Muscle of arm (tissue), 12 donors: ENCODE results near the gene DLX3. TPM values are rescaled to one million over a fixed set of nuclear protein-coding genes. Genes with fewer than 3 reads are reported as not detected.

Source experiments
- DNase-seq: peaks from one replicate; pipeline ENCODE4 v3.0.0-alpha.2; 2013
- polyA plus RNA-seq, 12 donors: library from polyadenylated mRNA; unstranded; fragments of 120-200 nt; gene quantifications; one replicate each; pipeline ENCODE4 v1.2.1, GENCODE V29; 2013; ENCODE audit not compliant: insufficient read length in 12 of 12

Gene DLX3
- polyA plus RNA-seq, 12 donors = 0.09 to 6.3 (median 0.42) TPM; not detected in 7

DNA sequence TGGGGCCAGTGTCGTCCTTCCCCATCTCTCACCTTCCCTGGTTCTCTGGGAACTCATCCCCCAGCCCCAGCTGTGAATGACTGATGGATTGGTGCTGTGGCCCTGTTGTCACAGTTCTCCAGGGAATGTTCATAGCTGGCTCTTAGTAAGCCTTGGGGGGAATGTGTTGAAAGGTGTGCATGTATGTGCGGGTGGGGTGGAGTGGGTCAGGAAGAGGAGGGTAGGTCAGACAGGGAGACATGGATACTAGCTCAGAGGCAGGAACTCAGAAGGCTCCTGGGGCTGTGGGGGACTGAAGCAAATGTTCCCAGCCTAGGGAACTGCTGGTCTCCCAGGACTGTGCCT is 21.8 kb downstream of the DLX3 start:
- DNase-seq = no peak

DNA sequence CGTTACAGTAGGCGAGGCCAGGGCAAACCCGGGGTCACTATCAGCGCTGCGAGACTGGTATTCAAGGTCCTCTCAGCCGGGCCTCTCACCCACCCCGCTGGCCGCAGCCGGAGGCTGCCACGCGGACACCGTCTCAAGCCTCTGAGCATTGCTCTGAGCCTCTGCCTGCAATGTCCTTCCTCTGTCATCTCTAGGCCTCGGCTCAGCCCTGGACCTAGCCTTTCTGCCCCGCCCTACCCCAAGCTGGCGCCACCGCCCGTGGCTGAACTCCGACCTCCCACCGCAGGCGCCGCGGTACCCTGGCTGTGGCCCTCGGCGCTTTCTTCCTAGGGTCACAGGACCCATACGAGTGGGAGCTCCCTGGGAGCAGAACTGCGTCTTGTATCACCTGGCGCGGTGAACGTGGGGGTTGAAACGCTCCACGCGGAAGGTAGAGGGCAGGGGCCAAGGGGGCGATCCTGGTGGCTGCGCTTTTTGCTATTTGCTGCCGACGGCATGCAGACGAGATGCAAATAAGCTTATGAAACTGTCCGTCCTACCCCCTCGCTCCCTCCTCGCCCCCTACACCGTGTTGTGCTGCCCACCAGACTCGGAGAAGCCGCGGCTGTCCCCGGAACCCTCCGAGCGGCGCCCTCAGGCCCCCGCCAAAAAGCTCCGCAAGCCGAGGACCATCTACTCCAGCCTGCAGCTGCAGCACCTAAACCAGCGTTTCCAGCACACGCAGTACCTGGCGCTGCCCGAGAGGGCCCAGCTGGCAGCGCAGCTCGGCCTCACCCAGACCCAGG is 22.3 kb downstream of the DLX3 start:
- DNase-seq = no peak

DNA sequence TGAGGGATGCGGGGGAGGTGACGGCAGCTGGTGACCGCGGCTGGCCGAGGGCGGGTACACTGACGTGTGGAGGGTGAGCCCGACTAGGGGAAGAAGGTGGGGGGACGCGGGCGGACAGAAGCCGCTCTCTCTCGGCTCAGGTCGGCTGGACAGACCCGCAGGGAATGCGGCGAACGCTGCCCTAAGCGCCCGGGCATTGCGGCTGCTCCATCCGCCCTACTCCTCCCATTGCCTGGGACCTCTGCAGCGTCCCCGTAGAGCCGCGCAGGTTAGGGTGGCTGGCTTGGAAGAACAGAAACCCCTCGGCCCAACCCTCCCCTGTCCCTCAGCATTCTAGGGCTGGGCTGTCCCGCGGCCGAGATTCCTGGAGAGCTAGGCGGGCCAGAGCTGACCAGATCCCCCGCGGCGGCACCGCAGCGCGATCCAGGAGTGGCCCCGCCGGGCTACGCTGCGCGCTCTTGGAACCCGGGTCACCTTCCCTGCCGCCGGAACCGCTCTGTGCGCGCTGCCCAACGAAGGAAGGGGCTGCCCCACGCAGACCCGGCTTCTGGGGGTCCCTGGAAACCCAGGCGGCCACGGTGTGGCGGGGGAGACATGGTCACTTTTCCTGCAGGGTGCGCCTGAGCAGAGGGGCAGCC is 23.1 kb downstream of the DLX3 start:
- no peak for DNase-seq

DNA sequence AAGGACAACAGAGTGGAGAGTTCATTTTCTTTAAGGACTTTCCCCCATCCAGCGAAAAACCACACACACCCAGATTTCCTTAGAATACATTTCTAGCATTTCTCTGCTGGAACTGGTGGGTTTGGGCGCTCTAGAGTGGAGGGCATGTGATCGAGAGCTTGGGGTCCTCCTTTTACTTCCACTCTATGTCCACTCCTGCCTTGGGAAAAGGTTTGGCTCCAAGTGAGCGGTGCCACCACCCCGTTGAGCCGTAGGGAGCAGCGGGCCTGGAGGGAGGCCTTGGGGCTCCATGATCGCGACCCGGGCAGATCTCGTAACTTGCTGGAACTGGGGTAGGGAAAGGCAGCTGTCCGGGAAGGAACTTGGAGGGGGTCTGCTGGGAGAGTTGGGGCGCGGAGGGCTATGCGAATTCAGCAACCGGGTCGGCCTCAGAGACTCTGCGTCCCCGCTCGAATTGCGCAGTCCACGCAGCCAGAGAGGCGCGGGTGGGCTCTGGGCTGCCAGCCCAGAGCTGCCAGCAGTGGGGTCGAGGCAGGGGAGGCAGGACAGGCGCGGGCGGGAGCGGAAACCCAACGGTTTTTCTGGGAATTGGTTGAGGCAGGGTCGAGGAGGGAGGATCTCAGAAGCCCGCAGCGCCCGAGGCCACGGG is 23.7 kb downstream of the DLX3 start:
- no peak for DNase-seq

DNA sequence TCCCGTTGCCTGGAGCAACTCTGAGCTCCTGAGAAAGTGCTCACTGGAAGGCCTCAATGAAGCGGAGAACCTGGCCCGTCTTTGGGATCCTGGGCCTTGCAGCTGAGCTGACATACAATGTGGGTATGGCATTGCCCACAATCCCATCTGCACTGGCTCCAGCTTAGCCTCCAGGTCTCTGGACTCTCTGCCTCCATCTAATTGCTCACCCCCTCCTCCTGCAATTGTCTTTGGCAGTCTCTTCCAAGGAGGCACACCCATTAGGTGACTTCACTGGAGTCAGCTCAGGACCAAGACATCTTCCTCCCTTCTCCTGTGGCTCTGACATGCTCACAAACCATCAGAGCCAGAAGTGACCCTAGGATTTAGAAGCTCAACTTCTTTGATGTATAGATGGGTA is 24.5 kb downstream of the DLX3 start:
- no peak for DNase-seq

DNA sequence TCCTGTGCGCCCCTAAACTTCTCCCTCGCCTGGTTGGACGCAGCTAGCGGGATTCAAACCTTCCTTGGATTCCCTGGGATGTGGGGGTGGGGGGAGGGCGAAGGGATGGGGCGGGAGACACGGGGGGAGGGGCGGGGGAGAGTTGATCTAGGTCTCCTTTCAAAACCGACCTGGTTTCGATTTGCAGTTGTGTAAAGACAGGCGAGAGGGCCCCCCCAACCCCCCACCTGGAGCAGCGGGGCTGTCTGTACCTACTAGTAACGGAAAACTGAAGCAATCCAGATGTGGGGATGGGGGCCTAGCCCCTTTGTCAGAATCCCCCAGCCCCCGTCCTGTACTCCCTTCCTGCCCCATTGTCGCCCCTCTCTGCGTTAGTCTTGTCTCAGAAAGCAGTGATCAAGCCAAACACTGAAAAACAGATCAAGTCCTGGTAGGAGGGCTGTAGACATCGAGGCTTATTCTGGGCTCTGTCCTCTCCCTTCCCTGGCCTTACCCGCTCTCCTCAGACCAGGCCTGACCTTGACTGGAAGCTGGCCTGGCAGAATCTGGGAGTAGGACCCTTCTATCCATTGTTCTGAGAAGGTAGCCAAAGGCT is 25.1 kb downstream of the DLX3 start:
- no peak for DNase-seq

DNA sequence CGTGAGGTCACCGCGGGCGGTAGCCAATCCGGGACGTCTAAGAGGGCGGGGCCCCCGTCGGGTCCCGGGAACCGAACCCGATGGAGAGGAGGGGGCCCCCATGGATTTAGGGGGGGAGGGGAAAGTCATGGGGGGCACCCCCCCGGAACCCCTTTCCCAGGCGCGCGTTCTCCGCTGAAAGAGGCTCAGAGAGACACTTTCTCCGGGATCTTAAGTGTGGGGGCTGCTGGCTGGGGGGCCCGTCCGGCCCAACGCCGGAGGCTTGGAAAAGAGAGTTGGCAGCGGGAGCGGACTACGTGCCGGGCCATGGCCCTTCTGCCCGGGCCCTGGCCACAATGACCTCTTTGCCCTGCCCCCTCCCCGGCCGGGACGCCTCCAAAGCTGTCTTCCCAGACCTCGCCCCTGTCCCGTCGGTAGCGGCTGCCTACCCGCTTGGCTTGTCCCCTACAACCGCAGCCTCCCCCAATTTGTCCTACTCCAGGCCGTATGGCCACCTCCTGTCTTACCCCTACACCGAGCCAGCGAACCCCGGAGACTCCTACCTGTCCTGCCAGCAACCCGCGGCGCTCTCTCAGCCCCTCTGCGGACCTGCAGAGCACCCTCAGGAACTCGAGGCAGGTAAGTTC is 25.8 kb downstream of the DLX3 start, which contains the start of gene DLX4:
DLX4 (plus strand) TSS at position 57 of the 626 bp plus-strand sequence; CDS start at position 336, 279 bp downstream.
- DNase-seq = no peak

DNA sequence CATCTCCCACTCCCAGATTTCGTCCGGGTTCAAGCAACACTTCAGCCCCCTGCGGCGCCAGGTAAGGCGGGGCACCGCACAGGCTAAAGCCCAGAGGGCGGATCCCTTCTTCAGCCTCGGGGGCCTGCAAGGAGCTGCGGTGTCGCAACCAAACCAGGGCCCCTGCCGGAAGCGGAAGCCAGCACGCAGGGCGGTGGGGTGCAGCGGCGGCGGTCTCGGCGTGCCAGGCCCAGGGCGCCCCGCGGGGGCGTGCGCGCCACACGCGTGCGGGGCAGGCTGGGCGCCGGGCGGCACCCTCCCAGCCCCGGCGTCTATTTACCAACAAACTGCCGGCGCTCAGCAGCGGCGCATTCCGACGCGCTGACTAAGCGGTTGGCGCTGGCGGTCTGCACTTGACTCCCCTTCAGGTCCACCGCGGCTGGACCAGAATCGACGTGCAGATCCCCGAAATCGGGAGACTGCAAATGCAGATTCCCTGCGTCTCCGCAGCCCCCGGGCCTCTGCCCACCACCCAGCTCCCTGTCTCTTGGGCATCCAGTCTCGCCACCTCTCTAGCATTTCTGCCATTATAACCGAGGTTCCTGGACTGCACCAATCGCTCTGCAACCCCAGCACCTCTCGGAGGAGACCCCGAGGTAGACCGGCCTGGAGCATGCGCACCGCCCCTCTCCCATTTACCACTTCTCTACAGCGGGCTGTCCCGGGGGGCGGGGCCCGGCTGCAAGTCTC is 26.5 kb downstream of the DLX3 start:
- DNase-seq = peak; percentile 38

DNA sequence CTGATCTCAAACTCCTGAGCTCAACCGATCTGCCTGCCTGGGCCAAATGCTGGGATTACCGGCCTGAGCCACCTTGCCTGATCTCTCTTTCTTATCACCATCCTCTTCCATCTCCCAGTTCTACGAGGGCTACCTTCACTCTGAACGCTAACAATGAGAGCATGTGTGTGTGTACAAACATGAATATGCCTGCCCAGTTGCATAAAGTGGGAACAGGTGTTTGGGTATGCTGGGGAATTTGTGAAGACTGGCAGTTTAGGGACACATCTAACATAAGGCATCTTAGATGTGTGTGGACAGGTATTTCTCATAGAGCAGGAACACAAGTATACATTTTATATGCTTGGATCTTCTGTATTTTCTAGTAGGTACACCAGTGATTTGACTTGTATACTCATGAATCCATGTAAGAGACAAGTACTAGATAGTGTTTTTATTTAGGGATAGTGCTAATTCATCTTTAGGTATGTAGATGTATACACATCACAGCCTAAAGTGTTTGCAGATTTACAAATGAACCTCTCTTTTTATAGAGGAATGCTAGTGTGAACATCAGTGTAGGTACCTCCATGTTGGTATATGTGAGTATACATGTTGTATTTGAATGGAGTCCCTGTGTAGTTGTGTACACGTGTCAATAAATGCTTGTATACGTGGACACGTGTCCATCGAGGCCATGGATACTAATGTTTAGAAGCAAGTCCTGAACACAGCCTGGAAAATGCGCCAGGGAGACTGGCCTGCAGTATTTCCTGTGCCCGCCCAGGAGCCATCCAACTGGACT is 27.2 kb downstream of the DLX3 start:
- DNase-seq = no peak

DNA sequence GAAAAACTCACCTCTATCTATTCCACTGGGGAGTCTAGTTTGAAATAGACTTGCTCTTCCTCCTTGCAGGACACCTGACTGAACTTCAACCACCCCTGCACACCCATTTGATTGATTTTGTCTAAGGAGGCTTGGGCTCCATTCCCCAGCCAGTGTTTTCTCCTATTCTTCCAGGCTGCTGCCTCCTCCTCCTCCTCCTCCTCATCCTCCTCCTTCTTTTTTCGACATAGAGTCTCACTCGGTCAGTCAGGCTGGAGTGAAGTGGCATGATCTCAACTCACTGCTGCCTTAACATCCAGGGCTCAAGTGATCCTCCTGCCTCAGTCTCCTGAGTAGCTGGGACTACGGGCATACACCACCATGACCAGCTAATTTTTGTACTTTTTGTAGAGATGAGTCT is 27.8 kb downstream of the DLX3 start:
- DNase-seq = no peak

DNA sequence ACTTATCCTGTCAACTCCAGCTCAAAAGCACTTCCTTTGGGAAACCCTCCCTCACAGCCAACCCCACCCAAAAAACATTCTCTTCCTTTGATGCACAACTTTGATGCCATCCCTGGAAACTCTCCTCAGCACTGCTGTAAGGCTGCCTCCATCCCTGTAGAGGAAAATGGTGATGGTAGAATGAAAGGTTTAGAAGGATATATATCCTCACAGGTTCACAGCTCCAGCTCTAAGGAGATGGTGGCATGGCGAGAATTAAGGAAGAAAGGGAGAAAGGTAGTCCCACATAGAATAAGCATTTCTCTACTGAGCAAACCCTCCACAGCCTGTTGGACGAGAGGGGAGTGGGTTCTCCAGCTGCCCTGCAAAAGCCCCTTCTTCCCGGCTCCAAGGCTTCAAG is 28.3 kb downstream of the DLX3 start:
- no peak for DNase-seq

DNA sequence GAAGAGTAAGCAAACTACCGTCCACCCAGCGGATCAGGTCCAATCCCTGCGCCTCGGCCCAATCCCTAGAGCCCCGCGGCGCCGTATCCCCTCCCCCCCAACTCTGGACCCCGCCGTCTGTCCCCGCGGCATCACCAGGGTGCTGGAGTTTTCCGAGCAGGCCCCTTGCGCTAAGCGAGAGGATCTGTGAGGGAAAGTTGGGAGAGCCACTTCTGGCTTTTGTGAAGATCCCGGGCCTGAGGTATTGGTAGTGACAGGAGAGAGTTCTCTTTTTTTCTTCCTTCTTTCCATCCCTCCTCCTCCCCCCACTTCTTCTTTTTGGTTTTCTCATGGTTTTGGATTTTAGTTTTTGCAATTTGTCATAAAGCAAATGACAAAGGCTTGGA is 29.5 kb downstream of the DLX3 start:
- DNase-seq = no peak

DNA sequence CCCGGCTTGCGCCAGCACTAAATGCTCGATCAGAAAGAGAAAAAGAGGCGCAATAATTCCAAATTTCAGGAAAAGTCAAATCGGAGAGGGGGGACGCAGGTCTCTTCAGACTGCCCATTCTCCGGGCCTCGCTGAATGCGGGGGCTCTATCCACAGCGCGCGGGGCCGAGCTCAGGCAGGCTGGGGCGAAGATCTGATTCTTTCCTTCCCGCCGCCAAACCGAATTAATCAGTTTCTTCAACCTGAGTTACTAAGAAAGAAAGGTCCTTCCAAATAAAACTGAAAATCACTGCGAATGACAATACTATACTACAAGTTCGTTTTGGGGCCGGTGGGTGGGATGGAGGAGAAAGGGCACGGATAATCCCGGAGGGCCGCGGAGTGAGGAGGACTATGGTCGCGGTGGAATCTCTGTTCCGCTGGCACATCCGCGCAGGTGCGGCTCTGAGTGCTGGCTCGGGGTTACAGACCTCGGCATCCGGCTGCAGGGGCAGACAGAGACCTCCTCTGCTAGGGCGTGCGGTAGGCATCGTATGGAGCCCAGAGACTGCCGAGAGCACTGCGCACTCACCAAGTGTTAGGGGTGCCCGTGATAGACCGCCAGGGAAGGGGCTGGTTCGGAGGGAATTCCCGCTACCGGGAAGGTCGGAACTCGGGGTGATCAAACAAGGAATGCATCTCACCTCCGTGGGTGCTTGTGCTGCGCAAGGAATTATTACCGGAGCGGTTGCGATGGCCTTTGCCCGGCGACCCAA is 30.1 kb downstream of the DLX3 start:
- no peak for DNase-seq

DNA sequence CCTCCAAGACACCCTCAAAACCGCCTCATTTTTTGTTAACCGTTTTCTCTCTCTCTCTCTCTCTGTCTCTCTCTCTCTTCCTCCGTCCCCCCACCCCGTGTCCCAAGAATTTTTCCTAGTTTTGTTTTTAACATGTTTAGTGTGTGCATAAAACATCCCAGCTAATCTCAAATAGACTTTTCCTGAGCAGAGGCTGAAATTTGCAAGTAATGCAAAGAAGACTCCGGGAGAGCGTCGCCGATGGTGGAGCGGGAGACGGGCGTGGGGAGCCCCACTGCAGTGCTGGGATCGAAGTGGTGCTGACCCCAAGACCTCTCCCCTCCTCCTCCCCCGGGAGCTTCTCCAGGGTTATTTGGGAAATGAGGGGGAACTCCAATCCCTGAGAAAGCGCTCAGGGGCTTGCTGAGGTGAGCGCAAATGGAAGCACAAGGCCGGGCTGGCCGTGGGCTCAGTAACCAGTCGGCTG is 30.7 kb downstream of the DLX3 start:
- DNase-seq = peak; percentile 16

DNA sequence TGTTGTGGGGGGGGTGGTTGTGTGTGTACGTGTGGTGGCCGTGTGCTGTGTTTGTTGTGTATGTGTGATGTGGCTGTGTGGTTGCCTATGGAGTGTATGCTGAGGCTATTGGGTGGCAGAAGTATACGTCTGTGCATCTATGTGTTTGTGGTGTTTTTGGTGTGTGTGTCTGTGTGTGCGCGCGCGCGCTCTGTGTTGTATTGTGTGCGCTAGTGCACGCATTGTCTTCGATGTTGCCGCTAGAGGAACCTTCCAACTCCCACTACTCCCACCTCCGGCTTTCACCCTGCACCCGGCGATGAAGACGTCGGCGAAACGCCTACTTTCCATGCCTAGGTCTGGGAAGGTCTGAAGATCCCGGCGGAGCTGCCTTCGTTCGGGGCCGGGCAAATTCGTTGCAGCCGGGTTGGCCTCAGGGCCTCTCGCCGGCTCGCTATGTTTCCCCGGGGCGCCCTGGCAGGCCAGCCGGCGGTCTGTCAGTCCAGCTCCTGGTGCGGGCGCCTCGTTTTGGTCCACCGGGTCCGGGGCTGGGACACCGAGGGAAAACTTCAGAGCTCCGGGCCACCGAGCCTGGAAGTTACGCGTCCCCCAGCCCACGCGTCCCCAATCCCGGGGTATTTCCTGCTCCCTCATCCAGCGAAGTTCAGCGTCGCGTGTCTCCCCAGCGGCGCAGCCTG is 31.3 kb downstream of the DLX3 start:
- DNase-seq = peak; percentile 15

DNA sequence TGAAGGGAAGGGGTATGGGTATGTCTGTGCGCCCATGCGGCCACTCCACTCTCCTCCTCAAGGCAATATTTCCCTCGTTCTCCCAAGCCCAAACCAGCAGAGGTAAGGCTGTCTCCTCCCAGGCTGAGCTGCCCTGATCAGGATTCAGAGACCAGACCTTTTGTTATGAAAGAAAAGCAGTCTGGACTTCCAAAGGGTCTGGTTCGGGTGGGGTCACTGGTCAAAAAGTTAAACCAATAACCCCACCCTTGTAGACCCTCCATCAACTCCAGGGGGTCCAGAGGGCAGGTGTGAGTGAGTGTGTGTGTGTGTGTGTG is 31.8 kb downstream of the DLX3 start:
- no peak for DNase-seq

DNA sequence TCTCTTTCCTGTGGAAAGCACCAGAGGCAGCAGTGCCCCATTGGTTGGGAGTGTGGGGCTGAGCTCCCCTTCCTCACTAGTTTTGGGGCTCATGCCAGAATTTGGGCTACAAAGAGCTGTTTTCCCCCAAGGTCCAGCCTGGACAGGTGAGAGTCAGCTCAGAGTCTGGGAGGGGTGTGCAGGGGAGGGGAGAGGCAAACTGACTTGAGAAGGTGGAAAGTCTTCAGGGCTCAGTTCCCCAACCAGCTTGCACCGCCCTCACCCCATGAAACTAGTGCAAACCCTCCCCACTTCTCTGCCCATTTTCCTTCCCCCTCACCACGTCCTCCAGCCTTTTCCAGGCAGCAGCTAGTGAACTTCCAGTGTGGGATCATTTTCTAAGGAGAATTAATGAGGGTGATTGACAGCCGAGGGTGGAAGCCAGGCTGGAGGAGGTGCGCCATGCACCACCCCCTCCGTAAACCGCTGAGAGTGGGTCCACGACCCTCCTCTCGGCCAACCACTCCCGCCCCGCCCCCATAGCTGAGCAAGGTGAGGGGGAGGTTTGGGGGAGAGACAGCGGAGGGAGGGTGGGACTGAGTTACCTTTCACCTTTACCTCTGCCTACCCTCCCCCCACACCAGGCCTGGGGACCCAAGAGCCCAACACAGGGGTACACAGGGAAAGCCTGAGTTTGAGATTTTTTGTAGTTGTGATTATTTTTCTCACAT is 32.3 kb downstream of the DLX3 start:
- no peak for DNase-seq

DNA sequence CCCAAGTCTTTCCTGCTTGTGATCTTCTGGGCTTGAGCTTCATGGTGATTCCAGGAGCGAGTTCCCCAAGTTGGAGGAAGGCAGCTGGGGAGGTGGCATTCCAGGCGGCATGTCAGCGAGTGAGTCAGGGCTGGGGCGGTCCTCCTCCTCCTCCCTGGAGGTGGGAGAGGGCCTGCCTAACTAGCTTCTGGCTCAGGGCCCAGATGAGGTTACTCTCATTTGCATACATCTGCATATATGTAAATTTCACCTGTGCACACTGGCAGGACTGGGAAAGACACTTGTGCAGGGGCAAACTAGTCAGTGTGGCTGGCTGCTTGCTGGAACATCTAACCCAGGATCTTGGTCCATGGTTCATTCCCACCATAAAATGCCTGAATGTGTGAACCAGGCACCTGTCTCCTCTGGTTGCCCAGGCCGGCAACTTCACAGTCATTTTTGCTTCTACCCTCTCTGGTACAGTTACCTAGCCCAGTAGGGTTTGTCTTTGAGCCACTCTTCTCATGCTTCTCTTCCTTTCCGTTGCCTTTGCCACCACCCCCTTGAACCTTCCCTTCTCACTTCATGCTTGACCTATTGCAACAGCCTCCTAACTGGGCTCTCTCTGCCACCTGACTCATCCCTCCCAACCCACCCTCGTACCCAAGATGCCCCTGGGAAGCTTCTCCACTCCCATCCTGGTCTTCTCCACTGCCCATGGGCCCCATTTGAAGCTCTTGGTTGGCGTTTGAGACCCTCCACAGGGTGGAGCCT is 35.7 kb downstream of the DLX3 start:
- DNase-seq = no peak
